ENCODE data around the gene PGA4. TPM values are rescaled to one million over a fixed set of nuclear protein-coding genes. Genes with fewer than 3 reads are reported as not detected.

Gene PGA4
- total RNA-seq, 1 experiment from 2014 or later = not detected

DNA sequence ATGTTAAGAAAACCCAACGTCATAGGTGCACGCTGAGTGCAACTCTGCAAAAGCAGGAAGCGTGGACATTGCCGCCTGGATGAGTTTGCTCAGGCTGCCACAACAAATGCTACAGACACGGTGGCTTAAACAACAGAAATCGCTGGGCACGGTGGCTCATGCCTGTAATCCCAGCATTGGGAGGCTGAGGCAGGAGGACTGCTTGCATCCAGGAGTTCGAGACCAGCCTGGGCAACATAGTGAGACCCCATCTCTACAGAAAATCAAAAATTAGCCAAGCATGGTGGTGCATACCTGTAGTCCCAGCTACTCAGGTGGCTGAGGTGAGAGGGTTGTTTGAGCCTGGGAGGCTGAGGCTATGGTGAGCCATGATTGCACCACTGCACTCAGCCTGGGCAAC, 32.2 kb upstream of the PGA4 start:
- no peaks in the 10 kb centered on the region for H3K9me3 Mint-ChIP-seq (ENCODE audit: unreplicated experiment)
- TF ChIP-seq, protein P1, sequence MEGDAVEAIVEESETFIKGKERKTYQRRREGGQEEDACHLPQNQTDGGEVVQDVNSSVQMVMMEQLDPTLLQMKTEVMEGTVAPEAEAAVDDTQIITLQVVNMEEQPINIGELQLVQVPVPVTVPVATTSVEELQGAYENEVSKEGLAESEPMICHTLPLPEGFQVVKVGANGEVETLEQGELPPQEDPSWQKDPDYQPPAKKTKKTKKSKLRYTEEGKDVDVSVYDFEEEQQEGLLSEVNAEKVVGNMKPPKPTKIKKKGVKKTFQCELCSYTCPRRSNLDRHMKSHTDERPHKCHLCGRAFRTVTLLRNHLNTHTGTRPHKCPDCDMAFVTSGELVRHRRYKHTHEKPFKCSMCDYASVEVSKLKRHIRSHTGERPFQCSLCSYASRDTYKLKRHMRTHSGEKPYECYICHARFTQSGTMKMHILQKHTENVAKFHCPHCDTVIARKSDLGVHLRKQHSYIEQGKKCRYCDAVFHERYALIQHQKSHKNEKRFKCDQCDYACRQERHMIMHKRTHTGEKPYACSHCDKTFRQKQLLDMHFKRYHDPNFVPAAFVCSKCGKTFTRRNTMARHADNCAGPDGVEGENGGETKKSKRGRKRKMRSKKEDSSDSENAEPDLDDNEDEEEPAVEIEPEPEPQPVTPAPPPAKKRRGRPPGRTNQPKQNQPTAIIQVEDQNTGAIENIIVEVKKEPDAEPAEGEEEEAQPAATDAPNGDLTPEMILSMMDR (IDR thresholded peaks at IDR 0.05; ENCODE audit: unreplicated experiment) = no peak
- no TSS peak for BruUV-seq (replicated peaks)
- no peak overlapping the region for H3K4me3 Mint-ChIP-seq (ENCODE audit: unreplicated experiment)
- CTCF ChIA-PET = interaction anchor here (0.6 to 2.1 kb wide), 3 partner anchors 16 to 353 kb away, joined by 3 to 11 read pairs (median 6); no protein-coding TSS in a partner anchor
- no peak overlapping the region for H3K27ac Mint-ChIP-seq (ENCODE audit: low read depth, unreplicated experiment)
- DNase-seq (ENCODE audit: unreplicated experiment) = no peak
- peaks cover 15% of the 10 kb centered on the region for H3K27me3 Mint-ChIP-seq (ENCODE audit: insufficient read depth, unreplicated experiment)
- H3K36me3 Mint-ChIP-seq (ENCODE audit: insufficient read depth, unreplicated experiment) = no peaks in the 10 kb centered on the region
- POLR2A ChIA-PET = no interaction called here
- intact Hi-C loops (cut with micrococcal nuclease) = no loop called here
- no peaks in the 10 kb centered on the region for H3K4me1 Mint-ChIP-seq (ENCODE audit: insufficient read depth, unreplicated experiment)

DNA sequence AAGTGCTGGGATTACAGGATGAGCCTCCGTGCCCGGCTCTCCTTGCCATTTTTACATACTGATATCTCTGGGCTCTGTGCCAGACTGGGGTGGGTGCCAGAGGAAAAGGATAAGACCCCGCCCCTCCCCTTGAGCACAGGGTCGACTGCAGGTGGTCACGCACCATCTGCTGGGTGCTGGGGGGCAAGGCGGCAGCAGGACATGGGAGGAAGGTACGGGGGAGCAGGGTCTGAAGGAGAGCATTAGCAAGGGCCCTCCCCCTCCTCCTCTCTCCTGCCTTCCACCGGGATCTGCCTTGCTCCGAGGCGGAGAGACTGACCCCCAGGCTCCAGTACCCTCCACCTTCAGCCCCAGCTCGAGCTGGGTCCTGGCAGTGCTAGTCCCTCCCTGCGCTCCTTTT, 28.6 kb upstream of the PGA4 start:
- intact Hi-C loops (cut with micrococcal nuclease) = no loop called here
- peaks cover 43% of the 10 kb centered on the region for H3K27me3 Mint-ChIP-seq (ENCODE audit: insufficient read depth, unreplicated experiment)
- H3K9me3 Mint-ChIP-seq (ENCODE audit: unreplicated experiment) = no peaks in the 10 kb centered on the region
- DNase-seq (ENCODE audit: unreplicated experiment) = no peak
- no peak overlapping the region for H3K27ac Mint-ChIP-seq (ENCODE audit: low read depth, unreplicated experiment)
- CTCF ChIA-PET = no interaction called here
- H3K4me1 Mint-ChIP-seq (ENCODE audit: insufficient read depth, unreplicated experiment) = no peaks in the 10 kb centered on the region
- POLR2A ChIA-PET = no interaction called here
- no peaks in the 10 kb centered on the region for H3K36me3 Mint-ChIP-seq (ENCODE audit: insufficient read depth, unreplicated experiment)
- no peak overlapping the region for H3K4me3 Mint-ChIP-seq (ENCODE audit: unreplicated experiment)
- TF ChIP-seq, protein P1 (IDR thresholded peaks at IDR 0.05; ENCODE audit: unreplicated experiment) = no peak
- BruUV-seq (replicated peaks) = no TSS peak

DNA sequence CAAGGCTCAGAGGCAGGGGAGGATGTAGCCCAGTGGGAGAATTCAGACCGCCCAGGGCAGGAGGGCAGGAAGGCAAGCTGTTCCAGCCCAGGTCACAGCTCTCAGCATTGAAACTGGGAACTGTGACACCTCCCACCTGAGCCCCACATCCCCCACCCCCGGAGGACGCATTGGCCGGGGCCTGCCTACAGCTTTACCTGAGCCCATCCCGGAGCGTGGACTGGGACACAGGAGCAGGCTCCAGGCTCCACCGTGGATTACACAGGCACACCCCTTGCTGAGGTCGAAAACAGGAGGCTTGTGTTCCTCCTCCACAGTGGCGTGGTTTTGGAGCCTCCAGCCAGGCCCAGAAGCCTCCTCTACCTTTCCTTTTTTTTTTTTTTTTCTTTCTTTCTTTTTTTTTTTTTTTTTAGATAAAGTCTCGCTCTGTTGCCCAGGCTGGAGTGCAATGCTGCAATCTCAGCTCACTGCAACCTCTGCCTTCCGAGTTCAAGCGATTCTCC, 27.9 kb upstream of the PGA4 start:
- no peak overlapping the region for H3K4me3 Mint-ChIP-seq (ENCODE audit: unreplicated experiment)
- ChIA-PET CTCF (no interaction called here), POLR2A (no interaction called here)

DNA sequence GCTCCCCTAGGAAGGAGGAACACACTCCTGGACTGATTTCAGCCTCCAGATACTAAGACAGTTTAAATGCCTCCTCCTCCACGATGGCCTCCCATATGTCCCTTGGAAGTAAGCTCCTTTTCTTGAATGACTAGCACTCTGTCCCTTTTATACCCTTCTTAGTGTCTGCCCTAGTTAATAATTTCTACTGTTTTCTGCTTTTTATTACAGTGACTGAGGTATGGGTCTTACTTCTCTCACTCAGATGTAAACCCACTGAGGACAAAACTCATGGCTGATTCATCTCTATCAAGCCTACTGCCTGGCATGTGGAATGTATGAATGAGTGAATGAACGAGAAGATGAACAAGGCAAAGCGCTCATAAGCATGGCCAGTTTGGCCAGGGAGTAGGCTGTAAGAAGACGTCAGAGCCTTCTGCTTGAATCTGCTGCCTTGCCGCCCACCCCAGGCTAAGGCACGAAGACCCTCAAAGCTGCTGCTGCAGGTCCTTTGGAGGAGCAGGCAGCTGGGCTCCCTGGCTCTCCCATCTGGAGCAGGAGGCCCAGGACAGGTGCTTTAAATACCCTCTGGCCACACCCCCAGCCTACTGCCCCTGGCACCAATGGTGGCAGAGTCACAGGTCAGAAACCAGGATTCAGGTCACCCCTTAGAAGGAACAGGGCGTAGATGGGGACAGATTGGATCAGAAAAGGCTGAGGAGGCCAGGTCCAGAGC, 27.0 kb upstream of the PGA4 start:
- no peak for DNase-seq (ENCODE audit: unreplicated experiment)
- POLR2A ChIA-PET = no interaction called here
- no peaks in the 10 kb centered on the region for H3K36me3 Mint-ChIP-seq (ENCODE audit: insufficient read depth, unreplicated experiment)
- H3K4me1 Mint-ChIP-seq (ENCODE audit: insufficient read depth, unreplicated experiment) = no peaks in the 10 kb centered on the region
- TF ChIP-seq, protein P1 (IDR thresholded peaks at IDR 0.05; ENCODE audit: unreplicated experiment) = no peak
- H3K27me3 Mint-ChIP-seq (ENCODE audit: insufficient read depth, unreplicated experiment) = peaks cover 44% of the 10 kb centered on the region
- no TSS peak for BruUV-seq (replicated peaks)
- H3K27ac Mint-ChIP-seq (ENCODE audit: low read depth, unreplicated experiment) = no peak overlapping the region
- CTCF ChIA-PET = interaction anchor here (1.3 to 1.4 kb wide), 2 partner anchors 8 to 364 kb away, joined by 4 to 10 read pairs; no protein-coding TSS in a partner anchor
- no peak overlapping the region for H3K4me3 Mint-ChIP-seq (ENCODE audit: unreplicated experiment)
- intact Hi-C loops (cut with micrococcal nuclease) = no loop called here
- no peaks in the 10 kb centered on the region for H3K9me3 Mint-ChIP-seq (ENCODE audit: unreplicated experiment)

More for the DNA sequence above, 27.9 kb upstream of the PGA4 start:
- peaks cover 43% of the 10 kb centered on the region for H3K27me3 Mint-ChIP-seq (ENCODE audit: insufficient read depth, unreplicated experiment)
- no peak overlapping the region for H3K27ac Mint-ChIP-seq (ENCODE audit: low read depth, unreplicated experiment)
- no peaks in the 10 kb centered on the region for H3K9me3 Mint-ChIP-seq (ENCODE audit: unreplicated experiment)
- DNase-seq (ENCODE audit: unreplicated experiment) = no peak
- intact Hi-C loops (cut with micrococcal nuclease) = no loop called here
- H3K4me1 Mint-ChIP-seq (ENCODE audit: insufficient read depth, unreplicated experiment) = no peaks in the 10 kb centered on the region
- TF ChIP-seq, protein P1 (IDR thresholded peaks at IDR 0.05; ENCODE audit: unreplicated experiment) = no peak
- BruUV-seq (replicated peaks) = no TSS peak
- H3K36me3 Mint-ChIP-seq (ENCODE audit: insufficient read depth, unreplicated experiment) = no peaks in the 10 kb centered on the region
